Testis (tissue), 3 donors: Measurements from ENCODE around the gene TRIM61. TPM values are rescaled to one million over a fixed set of nuclear protein-coding genes. Genes with fewer than 3 reads are reported as not detected.
"Not testable (repeated sequence)": the region's sequence is repeated elsewhere in the genome, so short reads cannot be mapped to it uniquely, and the experiment has no call there.

Experiments used
- DNase-seq: peaks from one replicate; pipeline ENCODE4 v3.0.0-alpha.2; 2019
- H3K27ac ChIP-seq, 2 donors: fragments of 200-600 bp; sonication (generic); one replicate each; pipeline ENCODE4 v1.5.1; 2019
- H3K27me3 ChIP-seq: fragments of 200-600 bp; sonication (generic); one replicate; pipeline ENCODE4 v1.5.1; 2019
- H3K36me3 ChIP-seq: fragments of 200-600 bp; sonication (generic); one replicate; pipeline ENCODE4 v1.5.1; 2017; ENCODE audit warnings: low read depth; ENCODE audit errors: missing control alignments
- H3K4me1 ChIP-seq: fragments of 200-600 bp; sonication (generic); one replicate; pipeline ENCODE4 v1.5.1; 2019
- H3K4me3 ChIP-seq, 2 donors: fragments of 200-600 bp; sonication (generic); one replicate each; pipeline ENCODE4 v1.5.1; 2017 to 2019
- H3K9me3 ChIP-seq: fragments of 200-600 bp; sonication (generic); one replicate; pipeline ENCODE4 v1.5.1; 2017
- POLR2A ChIP-seq: fragments of 450-650 bp; IDR thresholded peaks from one replicate; pipeline ENCODE4 v1.6.1; 2017; ENCODE audit warnings: antibody characterized with exemption, mild to moderate bottlenecking, moderate library complexity
- WGBS, 2 donors: methylation state at CpG; one replicate each; pipeline ENCODE4 v1.1.5; 2018; 5-methylcytosine and 5-hydroxymethylcytosine counted together
- intact Hi-C: fragments of 100-400 bp; cut with DNase I; formaldehyde crosslinking; loops from one replicate; pipeline ENCODE4 v1.15.1; 2023; ENCODE audit warnings: low total_unique reads
- polyA plus RNA-seq: library from polyadenylated mRNA; stranded (reverse); fragments of 350-450 nt; fragmentation: Illumina TruSeq; extraction: RNeasy Lipid Tissue Mini Kit (QIAGEN cat#74804); gene quantifications from one replicate; pipeline ENCODE4 v1.2.3, GENCODE V29; 2014; ENCODE audit warnings: low read depth, low replicate concordance; ENCODE audit not compliant: insufficient read depth
- total RNA-seq, 2 donors: library from RNA; depleted of rRNA; stranded (reverse); fragments of >200 nt; gene quantifications; one replicate each; pipeline ENCODE4 v1.2.3, GENCODE V29; 2016
- TF ChIP-seq, protein P1 (sequence below), 3 experiments: fragments of 450-650 bp in 2 of 3; fragments of 200-600 bp in 1 of 3; sonication (generic) in 1 of 3; IDR thresholded peaks; one replicate each; pipeline ENCODE4 v1.5.1; 2016 to 2019; ENCODE audit warnings: antibody characterized with exemption in 3 of 3, mild to moderate bottlenecking in 2 of 3, moderate library complexity in 1 of 3

Gene TRIM61
- total and polyA plus RNA-seq, 3 donors from 2014 or later = 4.5 to 12.9 (median 4.9) TPM

DNA sequence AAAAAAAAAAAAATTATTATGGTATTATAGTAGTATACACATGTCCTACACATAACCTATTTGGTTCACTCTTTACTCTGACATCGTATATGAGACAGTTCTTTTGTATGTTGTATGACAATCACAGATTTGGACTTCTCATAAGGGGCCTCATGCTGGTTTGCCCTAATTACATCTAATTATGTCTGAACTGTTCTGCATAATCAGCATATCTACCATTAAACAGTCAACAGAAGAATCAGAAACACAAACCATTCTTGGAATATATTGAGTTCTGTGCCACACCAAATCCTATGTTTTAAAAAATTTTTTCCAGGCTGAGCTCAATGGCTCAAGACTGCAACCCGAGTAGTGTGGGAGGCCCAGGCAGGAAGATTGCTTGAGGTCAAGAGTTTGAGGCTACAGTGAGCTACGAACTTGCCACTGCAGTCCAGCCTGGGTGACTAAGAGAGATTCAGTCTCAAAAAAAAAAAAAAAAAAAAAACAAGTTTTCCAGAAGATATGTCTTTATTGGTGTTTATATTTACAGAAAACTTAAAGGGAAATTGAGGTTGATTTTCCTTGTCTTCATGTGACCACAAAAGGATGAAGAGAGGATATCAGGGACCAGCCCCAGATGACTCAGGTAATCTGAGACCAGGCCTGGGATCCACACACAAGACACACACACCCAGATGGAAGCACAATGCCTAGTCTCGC lies 22.2 kb downstream of the TRIM61 start:
- Histone ChIP-seq H3K4me1 (no peaks in the 10 kb centered on the region), H3K4me3 (no peak overlapping the region), H3K36me3 (no peaks in the 10 kb centered on the region), H3K27me3 (no peaks in the 10 kb centered on the region), H3K9me3 (no peaks in the 10 kb centered on the region), H3K27ac (no peak overlapping the region)
- DNase-seq = no peak
- no peak for TF ChIP-seq POLR2A
- intact Hi-C loops = no loop called here
- WGBS, 2 donors = 77 to 80% methylated on average over 4 of the region's 4 CpGs

DNA sequence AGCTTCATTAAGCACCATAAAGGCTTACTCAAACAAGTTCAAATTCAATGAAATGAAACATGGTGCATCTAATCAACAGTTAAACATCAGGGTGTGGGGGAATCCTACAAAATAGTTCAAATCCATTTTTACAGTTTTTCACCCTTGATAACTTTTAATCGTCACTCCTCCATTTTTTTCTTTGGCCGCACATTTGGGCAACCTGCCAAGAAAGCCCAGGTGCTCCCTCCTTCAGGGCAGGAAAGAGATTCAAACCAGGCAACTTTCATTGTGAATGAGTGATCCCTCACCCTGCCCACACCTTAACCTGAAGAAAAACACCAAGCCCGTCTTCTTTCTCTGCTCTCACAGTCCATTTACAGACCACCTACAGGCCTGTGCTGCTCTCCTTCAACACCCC lies 24.9 kb downstream of the TRIM61 start:
- no peak for DNase-seq
- Histone ChIP-seq H3K4me1 (no peaks in the 10 kb centered on the region), H3K36me3 (no peaks in the 10 kb centered on the region), H3K27me3 (no peaks in the 10 kb centered on the region), H3K4me3 (no peak overlapping the region), H3K9me3 (no peaks in the 10 kb centered on the region), H3K27ac (no peak overlapping the region)
- intact Hi-C loops = no loop called here
- WGBS, 2 donors = 49 to 53% methylated on average over 3 of the region's 3 CpGs
- TF ChIP-seq, protein P1, sequence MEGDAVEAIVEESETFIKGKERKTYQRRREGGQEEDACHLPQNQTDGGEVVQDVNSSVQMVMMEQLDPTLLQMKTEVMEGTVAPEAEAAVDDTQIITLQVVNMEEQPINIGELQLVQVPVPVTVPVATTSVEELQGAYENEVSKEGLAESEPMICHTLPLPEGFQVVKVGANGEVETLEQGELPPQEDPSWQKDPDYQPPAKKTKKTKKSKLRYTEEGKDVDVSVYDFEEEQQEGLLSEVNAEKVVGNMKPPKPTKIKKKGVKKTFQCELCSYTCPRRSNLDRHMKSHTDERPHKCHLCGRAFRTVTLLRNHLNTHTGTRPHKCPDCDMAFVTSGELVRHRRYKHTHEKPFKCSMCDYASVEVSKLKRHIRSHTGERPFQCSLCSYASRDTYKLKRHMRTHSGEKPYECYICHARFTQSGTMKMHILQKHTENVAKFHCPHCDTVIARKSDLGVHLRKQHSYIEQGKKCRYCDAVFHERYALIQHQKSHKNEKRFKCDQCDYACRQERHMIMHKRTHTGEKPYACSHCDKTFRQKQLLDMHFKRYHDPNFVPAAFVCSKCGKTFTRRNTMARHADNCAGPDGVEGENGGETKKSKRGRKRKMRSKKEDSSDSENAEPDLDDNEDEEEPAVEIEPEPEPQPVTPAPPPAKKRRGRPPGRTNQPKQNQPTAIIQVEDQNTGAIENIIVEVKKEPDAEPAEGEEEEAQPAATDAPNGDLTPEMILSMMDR (IDR thresholded peaks at IDR 0.05) = no peak
- no peak for TF ChIP-seq POLR2A

DNA sequence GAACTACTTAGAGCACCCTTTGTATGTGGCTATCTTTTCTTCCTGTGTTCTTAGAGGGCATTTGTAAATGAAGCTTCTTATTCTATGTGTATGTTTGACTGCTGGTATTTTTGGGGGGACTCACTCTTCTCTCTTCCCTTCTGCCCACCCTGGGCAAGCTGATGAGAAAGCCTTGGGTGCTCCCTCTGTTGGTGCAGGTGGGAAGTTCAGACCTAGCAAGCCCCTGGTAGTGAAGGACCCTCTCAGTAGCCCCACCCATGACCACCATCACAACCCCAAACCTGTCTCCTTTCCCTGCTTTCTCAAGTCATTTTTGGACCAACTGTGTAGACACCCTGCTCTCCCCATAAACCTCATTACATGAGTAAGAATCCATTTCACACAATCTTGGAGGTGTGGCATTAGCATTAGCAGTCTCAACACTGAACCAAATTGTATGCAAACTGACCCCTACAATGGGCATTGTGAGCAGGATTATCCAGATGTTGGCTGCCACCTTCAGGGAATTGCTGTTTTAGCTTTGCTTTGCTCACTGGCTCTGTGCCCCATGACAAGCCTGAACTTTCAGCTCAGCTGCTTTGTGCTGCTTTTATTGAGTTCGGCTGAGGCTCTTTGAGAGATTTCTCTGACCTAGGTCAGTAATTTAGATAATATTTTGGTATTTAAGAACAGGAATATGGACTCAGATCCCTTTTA lies 27.9 kb downstream of the TRIM61 start:
- H3K4me3 ChIP-seq = no peak overlapping the region
- WGBS, 2 donors = 23 to 67% methylated on average over 1 of the region's 1 CpG
- no peaks in the 10 kb centered on the region for H3K27me3 ChIP-seq
- no peak for DNase-seq
- H3K36me3 ChIP-seq = no peaks in the 10 kb centered on the region
- no peak overlapping the region for H3K27ac ChIP-seq
- intact Hi-C loops = no loop called here
- H3K4me1 ChIP-seq = no peaks in the 10 kb centered on the region
- no peaks in the 10 kb centered on the region for H3K9me3 ChIP-seq
- TF ChIP-seq, protein P1 (IDR thresholded peaks at IDR 0.05) = no peak
- TF ChIP-seq POLR2A = no peak

DNA sequence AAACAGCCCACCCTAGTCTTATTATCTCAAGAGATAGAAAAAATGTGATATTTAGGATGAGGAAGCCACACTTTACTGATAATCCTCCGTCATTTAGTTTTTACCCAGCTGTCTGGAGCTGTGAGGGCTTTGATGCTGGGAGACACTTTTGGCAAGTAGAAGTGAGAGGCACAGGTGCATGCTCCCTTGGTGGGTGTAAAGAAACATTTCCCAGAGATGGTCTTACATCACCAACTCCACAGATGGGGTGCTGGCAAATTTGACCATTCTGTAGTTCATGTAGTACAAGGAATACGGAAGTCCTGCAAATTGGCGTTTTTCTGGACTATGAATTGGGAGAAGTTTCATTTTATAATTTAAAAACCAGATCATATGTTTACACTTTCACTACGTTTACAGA lies 28.5 kb downstream of the TRIM61 start:
- H3K27ac ChIP-seq = no peak overlapping the region
- TF ChIP-seq POLR2A = no peak
- TF ChIP-seq, protein P1 (IDR thresholded peaks at IDR 0.05) = no peak
- no peak for DNase-seq
- no peaks in the 10 kb centered on the region for H3K27me3 ChIP-seq
- intact Hi-C loops = no loop called here
- no peaks in the 10 kb centered on the region for H3K36me3 ChIP-seq
- WGBS, 2 donors = 77 to 84% methylated on average over 4 of the region's 4 CpGs
- no peaks in the 10 kb centered on the region for H3K4me1 ChIP-seq
- no peak overlapping the region for H3K4me3 ChIP-seq
- no peaks in the 10 kb centered on the region for H3K9me3 ChIP-seq

DNA sequence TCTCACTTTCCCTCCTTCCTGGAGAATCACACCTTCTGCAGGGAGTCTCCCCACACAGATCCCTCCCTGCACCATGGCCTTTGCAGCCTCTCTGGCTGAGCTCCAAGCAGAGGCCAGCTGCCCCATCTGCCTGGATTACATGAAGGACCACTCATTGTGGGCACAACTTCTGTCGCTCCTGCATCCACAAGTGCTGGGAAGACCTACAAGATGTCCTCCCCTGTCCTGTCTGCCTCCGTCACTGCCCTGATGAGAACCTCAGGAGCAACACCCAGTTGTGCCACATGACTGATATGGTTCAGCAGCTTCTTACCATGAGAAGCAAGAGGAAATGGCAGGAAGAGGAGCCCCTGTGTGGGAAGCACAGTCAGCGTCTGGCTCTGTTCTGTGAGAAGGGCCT lies 29.5 kb downstream of the TRIM61 start:
- H3K4me3 ChIP-seq, H3K27ac ChIP-seq, H3K36me3 ChIP-seq, H3K4me1 ChIP-seq, H3K27me3 ChIP-seq, H3K9me3 ChIP-seq, DNase-seq, intact Hi-C loops: not testable (repeated sequence)
- WGBS, 2 donors = 83 to 85% methylated on average over 3 of the region's 3 CpGs
